Fibroblast of skin of left quadriceps (primary cell): Measurements from ENCODE around the gene RASSF3.
"Not testable (repeated sequence)": the region's sequence is repeated elsewhere in the genome, so short reads cannot be mapped to it uniquely, and the experiment has no call there.

Experiments used
- DNase-seq, 2 experiments: peaks; one replicate each; pipeline ENCODE4 v3.0.0-alpha.2; 2013; ENCODE audit warnings: low read depth in 2 of 2

Gene RASSF3

GRCh38 chr12:64595863-64596793 is 14.2 kb upstream of the RASSF3 start:
- no peak for DNase-seq

- no peak for DNase-seq
Measured at GRCh38 chr12:64598831-64599230, 11.5 kb upstream of the RASSF3 start.

GRCh38 chr12:64600164-64600561 is 10.1 kb upstream of the RASSF3 start:
- DNase-seq = no peak

GRCh38 chr12:64603183-64603841 is 7.0 kb upstream of the RASSF3 start:
- DNase-seq = no peak

GRCh38 chr12:64608901-64609535 is 1.3 kb upstream of the RASSF3 start:
- no peak for DNase-seq

GRCh38 chr12:64609536-64610078 is 688 bp upstream of the RASSF3 start:
- DNase-seq = no peak

GRCh38 chr12:64610660-64611340 is 505 bp downstream of the RASSF3 start:
- no peak for DNase-seq

GRCh38 chr12:64611341-64612284 is 1.3 kb downstream of the RASSF3 start:
- no peak for DNase-seq

GRCh38 chr12:64612843-64613242 is 2.5 kb downstream of the RASSF3 start:
- no peak for DNase-seq

GRCh38 chr12:64613775-64614398 is 3.6 kb downstream of the RASSF3 start:
- not testable (repeated sequence) for DNase-seq

- no peak for DNase-seq
Measured at GRCh38 chr12:64616201-64616600, 5.9 kb downstream of the RASSF3 start.

- DNase-seq = peak; percentile 71 to 72
Measured at GRCh38 chr12:64618953-64619590, 8.8 kb downstream of the RASSF3 start.

- DNase-seq = no peak
Measured at GRCh38 chr12:64621257-64621942, 11.1 kb downstream of the RASSF3 start.

GRCh38 chr12:64624035-64624434 is 13.7 kb downstream of the RASSF3 start:
- DNase-seq = no peak

- peak; percentile 69 for DNase-seq
Measured at GRCh38 chr12:64625243-64626077, 15.2 kb downstream of the RASSF3 start.

- DNase-seq = not testable (repeated sequence)
Measured at GRCh38 chr12:64626588-64626987, 16.3 kb downstream of the RASSF3 start.

- peak in 1 of 2 experiments; percentile 52 for DNase-seq
Measured at GRCh38 chr12:64627771-64628170, 17.5 kb downstream of the RASSF3 start.

GRCh38 chr12:64631197-64631596 is 20.9 kb downstream of the RASSF3 start:
- DNase-seq = no peak
